HG03354 (cell line): ENCODE data around the gene ZBED1.
"Not testable (repeated sequence)": the region's sequence is repeated elsewhere in the genome, so short reads cannot be mapped to it uniquely, and the experiment has no call there.

Experiments
- ATAC-seq: cut with Tn5 transposase; IDR thresholded peaks from one replicate; pipeline ENCODE4 v1.9.1; 2021; ENCODE audit warnings: mild to moderate bottlenecking; ENCODE audit not compliant: unreplicated experiment, poor library complexity, severe bottlenecking

ZBED1 gene

DNA sequence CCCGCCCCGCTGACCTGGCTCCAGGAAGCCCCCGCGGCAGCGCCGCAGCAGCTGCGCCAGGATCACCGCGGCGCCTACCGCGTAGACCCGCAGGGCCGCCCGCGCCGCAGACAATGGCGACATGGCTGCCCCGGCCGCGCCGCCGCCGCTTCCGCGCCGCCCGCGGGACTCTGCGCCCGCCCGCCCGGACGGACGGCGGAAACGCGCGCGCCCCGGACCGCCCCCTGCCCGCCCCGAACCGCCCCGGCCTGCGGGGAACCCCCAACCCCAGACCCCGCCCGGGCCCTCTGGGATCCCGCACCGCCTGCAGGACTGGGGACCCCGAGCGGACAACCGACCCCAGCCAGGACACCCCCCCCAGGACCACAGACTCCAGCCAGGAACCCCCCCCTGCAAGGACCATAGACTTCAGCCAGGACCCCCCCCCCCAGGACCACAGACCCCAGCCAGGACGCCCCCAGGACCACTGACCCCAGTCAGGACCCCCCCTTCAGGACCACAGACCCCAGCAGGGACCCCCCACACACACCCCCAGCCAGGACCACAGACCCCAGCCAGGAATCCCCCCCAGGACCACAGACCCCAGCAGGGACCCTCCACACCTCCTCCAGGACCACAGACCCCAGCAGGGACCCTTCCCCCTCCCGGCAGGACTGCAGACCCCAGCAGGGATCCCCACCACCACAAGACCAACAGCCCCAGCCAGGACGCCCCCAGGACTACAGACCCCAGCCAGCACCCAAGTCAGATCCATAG, at the start of gene ZBED1, which contains the start of gene DHRSX:
TSS of gene ZBED1 (minus strand) at position 174 of the 756 bp plus-strand sequence. CDS start 10,257 bp downstream, outside the sequence.
TSS of gene DHRSX (minus strand) at position 174 of the 756 bp plus-strand sequence. CDS start at position 123, 51 bp downstream.
- ATAC-seq = peak; percentile 67

DNA sequence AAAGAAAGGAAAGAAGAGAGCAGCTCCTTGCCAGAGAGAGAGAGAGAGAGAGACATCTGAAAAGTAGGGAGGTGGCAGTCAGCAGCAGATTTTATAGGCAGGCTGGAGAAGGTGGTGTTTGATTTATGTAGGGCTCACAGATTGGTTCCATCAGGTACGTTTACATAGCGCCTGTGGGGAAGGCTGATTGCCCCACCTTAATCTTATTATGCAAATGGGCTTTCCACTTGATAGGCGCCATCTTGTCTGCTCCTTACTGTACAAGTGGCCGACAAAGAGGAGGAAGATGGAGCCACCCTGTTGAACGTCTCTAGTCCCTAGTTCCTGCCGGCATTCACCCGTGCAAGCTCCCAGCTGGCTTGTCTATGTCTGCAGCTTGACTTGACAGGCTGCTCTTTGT, 49.1 kb upstream of the ZBED1 start:
- ATAC-seq = no peak

DNA sequence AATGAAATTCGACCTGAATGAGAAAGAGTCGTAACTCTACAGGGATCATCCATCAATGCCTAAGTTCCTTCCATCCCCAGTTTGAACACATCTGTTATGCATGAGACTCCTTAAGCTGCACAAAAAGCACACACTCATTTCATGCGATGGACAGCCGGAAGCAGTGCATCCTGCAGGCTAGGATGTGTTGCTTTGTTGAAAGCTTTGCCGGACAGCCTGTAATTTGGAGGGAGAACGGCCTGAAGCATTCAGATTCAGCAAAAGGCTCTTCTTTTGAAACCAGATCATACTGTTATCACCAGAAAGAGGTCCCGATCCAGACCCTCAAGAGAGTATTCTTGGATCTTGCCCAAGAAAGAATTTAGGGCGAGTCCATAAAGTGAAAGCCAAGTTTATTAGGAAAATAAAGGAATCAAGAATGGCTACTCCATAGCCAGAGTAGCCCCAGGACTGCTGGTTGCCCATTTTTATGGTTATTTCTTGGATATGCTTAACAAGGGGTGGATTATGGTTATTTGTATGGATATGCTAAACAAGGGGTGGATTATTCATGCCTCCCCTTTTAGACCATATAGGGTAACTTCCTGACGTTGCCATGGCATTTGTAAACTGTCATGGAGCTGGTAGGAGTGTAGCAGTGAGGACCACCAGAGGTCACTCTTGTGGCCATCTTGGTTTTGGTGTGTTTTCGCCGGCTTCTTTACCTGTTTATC, 48.1 kb upstream of the ZBED1 start:
- ATAC-seq = no peak

DNA sequence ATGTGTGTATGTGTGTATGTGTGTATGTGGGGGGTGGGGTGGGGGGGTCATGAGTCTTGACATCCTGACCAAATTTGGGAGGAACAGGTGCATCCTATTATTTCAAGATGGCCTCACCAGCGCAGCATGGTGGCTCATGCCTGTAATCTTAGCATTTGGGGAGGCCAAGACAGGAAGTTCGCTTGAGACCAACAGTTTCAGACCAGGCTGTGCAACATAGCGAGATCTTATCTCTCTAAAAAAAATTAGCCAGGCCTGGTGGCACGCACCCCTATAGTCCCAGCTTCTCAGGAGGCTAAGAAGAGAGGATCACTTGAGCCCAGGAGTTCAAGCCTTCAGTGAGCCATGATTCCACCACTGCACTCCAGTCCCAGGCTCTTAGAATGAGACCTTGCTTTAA, 47.0 kb upstream of the ZBED1 start:
- no peak for ATAC-seq

DNA sequence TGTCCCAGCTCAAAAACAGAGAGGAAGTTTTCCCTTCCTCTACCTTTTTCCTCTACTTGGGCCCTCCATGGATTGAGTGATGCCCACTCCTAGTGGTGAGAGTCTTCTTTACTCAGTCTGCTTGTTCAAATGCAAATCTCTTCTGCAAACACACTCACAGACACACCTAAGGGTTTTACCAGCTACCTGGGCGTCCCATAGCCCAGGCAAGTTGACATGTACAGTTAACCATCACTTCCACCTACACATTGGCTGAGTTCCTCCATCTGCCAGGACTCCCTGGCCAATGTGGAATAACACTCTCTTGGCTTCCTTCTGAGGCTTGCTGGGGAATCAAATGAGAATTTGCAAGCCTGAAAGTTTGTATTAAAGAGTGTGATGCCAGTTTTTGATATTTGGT, 45.7 kb upstream of the ZBED1 start:
- no peak for ATAC-seq

DNA sequence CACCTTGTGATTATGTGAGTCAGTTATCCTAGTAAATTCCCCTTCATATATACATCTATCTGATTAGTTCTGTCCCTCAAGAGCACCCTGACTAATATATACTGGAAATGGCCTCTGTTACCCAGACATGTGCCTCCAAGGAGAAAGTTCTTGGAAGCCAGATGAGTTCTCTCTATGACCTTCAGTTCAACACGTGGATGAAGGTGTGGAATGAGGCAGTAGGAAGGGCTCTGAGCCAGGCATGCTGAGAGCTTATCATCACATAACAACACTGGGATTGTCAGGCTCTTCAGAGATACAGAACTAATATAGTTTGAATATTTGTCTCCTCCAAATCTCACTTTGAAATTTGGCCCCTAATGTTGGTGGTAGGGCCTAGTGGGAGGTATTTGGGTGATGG, 44.4 kb upstream of the ZBED1 start:
- ATAC-seq = no peak

DNA sequence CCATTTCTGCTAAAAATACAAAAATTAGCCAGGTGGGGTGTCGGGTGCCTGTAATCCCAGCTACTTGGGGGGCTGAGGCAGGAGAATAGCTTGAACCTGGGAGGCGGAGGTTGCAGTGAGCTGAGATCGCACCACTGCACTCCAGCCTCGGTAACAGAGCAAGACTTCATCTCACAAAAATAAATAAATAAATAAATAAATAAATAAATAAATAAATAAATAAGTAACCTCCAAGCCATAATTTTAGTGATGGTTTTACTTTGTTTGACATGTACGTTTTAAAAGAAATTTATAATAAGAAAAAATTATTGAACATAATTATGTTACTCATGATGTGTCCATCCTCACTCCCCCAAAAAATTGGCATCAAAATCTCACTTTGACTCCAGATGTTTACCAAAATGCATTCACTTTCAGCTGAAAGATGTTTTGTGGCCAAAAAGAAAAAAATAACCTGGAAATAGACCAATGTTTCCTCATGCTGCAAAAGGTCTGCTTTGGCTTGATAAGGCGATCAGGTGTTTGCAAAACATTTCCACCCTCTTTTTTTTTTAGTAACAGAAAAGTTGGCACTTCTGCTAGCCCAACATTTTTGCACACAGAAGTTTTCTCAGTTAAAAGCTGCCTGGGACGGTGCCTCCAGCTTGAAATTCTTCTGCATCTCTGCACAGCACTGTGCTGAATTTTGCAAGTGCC, 42.2 kb upstream of the ZBED1 start:
- ATAC-seq = no peak

DNA sequence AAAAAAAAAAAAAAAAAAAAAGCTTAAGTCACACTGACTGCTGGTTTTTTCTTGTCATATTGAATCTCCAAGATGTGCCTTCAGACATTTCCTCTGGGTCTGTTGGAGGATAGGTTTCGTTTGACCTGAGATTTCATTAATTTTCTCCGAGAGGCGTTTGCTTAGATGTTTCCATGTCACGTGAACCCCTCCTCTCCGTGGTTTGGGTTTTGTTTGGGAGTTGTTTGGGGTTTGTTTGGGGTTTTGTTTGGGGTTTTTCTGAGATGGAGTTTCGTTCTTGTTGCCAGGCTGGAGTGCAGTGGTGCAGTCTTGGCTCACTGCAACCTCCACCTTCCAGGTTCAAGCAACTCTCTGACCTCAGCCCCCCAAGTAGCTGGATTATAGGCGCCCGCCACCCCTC, 40.8 kb upstream of the ZBED1 start:
- ATAC-seq = no peak

DNA sequence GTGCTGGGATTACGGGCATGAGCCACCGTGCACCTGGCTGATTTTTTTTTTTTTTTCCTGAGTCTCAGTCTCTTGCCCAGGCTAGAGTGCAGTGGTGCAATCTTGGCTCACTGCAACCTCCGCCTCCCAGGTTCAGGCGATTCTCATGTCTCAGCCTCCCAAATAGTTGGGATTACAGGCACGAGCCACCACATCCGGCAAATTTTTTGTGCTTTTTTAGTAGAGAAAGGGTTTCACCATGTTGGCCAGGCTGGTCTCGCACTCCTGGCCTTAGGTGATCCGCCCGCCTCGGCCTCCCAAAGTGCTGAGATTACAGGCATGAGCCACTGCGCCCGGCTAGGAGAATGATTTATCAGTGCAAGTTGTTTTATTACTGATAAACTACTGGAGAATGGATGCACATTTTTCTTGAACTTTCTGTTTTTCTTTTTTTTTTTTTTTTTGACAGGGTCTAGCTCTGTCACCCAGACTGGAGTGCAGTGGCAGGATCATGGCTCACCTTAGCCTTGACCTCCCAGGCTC, 39.7 kb upstream of the ZBED1 start:
- no peak for ATAC-seq

DNA sequence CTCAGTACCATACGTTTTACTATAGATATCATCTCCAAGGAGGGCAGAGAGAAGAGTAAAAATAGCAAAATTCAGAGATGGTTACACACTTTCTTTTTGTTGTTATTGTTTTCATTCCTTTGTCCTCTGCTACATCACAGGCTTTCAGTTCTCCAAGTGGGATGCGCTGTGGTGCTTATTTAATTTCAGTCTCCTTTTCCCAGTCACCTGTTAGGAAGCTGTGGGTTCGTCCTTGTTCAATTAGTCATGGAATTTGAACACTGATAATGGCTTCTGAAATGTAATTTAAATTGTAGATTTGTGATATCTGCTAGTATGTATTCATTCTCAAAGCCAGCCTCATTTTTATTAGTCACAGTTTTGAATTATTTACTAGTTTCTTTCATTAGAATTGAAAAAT, 38.8 kb upstream of the ZBED1 start:
- ATAC-seq = no peak

DNA sequence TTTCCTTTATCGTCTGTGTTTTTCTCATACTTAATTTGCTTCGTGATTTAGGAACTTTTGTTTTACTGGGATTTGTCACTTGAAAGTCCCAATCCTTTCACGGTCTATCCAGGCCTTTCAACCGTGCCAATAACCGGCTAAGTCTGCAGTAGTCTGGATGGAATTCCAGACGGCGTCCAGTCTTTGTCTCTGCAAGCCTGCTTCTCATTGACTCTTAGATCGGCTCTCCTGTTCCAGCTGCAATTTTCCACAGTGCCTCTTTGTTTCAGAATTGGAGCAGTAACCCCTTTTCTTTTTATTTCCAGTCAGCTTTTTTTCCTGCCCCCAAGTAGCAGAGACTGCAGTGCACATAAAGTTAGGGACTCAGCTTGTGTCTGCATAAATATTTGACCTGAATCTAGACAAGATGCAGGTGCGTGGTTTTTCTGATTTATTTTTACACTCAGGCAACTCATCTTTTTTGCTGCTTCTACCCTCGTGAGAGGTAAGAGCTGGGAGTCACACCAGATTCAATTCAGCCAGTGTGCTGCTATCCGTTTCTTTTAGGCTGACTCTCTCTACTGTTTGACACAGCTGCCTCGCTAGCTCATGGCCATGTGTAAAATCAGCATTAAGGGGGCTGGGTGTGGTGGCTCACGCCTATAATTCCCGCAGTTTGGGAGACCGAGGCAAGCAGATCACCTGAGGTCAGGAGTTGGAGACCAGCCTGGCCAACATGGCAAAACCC, 37.4 kb upstream of the ZBED1 start:
- ATAC-seq = no peak

DNA sequence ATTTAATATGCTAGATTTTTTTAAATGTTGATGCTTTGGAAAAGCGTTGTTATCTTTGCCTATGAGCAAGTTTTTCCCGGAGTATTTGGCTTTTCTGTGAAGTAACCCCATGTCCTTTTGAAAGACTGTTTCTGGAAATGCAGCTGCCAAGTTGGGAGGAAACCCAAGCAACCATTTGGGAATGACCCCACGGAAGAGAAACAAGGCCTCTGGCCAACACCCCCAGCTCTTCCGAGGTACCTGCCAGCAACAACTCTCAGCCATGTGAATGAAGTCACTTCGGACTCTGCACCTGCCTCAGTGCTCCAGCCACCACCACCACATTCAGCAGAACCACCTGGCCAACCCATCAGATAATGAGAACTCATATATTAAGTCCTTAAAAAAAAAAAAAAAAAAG, 36.2 kb upstream of the ZBED1 start:
- ATAC-seq = no peak

DNA sequence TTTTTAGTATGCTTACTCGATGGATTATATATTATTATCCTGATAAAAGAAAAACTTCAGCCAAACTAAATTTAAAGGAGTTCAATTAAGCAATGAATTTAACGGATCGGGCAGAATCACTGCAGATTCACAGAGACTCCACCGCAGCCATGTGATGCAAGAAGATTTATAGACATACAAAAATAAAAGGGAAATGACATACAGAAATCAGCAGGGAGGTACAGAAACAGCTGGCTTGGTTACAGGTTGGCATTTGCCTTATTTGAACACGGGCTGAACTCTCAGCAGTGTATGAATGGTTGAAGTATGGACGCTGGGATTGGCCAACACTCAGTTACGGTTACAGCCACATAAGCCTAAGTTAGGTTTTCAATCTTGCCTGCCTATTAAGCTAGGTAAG, 35.4 kb upstream of the ZBED1 start:
- ATAC-seq = no peak

DNA sequence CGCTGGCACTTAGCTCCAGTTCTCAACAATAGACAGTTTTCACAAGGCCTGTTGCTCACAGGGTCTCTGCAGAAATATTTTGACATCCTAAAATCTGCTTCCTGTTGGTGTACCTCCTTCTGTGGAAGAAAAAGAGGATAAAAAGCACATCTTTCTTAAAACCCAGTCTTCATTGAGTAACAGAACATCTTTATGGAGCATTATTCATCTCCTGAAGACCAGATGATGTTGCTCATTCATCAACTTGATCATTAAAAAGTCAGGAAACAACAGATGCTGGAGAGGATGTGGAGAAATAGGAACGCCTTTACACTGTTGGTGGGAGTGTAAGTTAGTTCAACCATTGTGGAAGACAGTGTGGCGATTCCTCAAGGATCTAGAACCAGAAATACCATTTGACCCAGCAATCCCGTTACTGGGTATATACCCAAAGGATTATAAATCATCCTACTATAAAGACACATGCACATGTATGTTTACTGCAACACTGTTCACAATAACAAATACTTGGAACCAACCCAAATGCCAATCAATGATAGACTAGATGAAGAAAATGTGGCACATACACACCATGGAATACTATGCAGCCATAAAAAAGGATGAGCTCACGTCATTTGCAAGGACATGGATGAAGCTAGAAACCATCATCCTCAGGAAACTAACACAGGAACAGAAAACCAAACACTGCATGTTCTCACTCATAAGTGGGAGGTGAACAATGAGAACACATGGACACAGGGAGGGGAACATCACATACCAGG, 33.7 kb upstream of the ZBED1 start:
- not testable (repeated sequence) for ATAC-seq

DNA sequence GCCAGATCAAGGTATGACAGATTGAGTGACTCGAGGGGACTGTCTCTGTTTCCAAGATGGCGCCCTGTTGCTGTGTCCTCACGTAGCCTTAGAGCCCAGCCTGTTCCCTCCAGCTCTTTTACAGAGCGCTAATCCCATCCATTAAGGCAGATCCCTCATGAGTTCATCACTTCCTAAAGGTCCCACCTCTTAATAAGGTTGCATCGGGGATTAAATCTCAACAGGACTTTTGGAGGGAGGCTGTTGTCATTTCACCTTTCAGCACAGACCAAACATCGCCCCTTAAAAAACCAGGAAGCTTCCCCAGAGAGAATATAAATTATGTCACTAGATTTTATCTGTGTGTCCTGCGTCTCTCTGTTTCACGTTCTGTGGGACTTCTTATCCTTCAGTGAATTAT, 32.6 kb upstream of the ZBED1 start:
- ATAC-seq = no peak

DNA sequence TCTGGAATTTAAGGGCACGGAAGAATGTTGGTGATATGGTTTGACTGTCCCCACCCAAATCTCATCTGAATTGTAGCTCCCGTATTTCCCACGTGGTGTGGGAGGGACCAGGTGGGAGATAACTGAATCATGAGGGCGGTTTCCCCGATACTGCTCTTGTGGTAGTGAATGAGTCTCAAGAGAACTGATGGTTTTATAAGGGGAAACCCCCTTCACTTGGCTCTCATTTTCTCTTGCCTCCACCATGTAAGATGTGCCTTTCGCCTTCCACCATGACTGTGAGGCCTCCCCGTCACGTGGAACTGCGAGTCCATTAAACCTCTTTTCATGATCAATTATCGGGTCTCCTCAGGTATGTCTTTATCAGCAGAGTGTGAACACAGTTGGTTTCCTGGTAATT, 25.6 kb upstream of the ZBED1 start:
- no peak for ATAC-seq

DNA sequence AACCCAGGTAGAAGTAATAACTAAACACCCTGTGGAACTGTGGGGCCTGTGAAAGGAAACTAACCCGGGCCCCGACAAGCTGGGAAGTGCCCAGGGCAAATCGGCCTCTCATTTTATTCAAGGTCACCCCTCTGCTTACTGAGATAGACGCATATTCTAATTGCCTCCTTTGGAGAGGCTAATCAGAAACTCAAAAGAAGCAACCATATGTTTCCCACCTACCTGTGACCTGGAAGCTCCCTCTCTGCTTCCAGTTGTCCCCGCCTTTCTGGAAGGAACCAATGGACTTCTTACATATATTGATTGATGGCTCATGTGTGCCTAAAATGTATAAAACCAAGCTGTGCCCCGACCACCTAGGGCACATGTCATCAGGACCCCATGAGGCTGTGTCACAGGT, 23.1 kb upstream of the ZBED1 start:
- no peak for ATAC-seq

DNA sequence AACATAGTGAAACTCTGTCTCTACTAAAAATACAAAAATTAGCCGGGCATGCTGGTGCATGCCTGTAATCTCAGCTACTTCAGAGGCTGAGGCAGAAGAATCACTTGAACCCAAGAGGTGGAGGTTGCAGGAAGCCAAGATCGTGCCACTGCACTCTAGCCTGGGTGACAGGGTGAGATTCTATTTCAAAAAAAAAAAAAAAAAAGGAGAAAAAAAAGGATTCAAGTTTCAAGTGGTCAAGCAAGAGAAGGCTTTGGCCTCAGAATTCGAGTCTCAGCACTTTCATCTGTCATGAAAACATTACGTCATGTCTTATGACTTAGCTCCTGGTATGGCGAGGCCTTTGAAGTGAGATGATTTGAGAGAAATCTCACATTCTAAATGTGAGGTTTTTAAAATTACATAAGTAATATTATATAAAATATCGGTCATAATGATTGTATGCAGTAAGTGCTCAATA, 21.2 kb upstream of the ZBED1 start:
- ATAC-seq = peak; percentile 30
